HG03342 (cell line): ENCODE results near the gene ITGAD.

Experiments
- ATAC-seq: cut with Tn5 transposase; IDR thresholded peaks from one replicate; pipeline ENCODE4 v1.9.1; 2021; ENCODE audit warnings: mild to moderate bottlenecking, moderate library complexity; ENCODE audit not compliant: unreplicated experiment

ITGAD gene

DNA sequence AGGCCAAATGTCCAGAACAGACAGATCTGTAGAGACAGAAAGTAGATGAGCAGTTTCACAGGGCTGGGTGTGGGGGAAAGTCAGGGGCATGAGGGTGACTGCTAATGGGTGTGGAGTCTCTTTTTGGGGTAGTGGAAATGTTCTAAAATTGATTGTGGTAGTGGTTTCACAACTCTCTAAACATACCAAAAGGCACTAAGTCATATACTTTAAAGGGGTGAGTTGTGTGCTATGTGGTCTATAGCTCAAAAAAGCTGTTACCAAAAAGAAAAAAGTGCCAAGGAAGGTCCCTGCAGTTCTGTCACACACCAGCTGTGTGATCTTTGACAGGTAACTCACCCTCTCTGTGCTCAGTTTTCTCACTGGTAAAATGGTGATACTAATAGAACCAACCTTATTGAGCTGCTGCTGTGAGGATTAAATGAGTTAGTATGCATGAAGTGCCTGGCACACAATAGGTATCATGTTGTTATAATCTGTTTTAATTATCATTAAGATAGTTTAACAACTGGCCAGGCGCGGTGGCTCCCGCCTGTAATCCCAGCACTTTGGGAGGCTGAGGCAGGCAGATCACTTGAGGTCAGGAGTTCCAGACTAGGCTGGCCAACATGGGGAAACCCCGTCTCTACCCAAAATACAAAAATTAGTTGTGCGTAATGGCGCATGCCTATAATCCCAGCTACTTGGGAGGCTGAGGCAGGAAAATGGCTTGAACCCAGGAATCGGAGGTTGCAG lies 27.8 kb upstream of the ITGAD start:
- peak; percentile 42 for ATAC-seq

GRCh38 chr16:31367853-31368252 lies 25.3 kb upstream of the ITGAD start:
- ATAC-seq, result no peak

GRCh38 chr16:31371008-31371407 lies 22.1 kb upstream of the ITGAD start:
- ATAC-seq, result no peak

GRCh38 chr16:31371619-31372484 lies 21.3 kb upstream of the ITGAD start:
- no peak for ATAC-seq

DNA sequence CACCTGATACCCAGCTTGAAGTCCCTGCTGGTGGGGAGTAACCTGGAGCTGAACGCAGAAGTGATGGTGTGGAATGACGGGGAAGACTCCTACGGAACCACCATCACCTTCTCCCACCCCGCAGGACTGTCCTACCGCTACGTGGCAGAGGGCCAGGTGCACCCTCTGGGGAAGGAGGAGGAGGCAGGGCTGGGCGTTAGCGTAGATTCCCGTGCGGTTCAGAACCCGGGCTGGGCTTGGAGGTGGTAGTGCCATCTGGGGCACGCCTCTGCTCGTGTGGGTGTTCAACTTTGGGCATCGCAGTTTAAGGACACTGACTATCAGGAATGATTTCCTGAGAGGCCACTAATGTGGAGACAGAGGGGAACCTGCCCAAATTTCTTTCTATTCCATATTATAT lies 19.9 kb upstream of the ITGAD start:
- no peak for ATAC-seq

- ATAC-seq, result no peak
Observed at GRCh38 chr16:31375231-31375630, 17.9 kb upstream of the ITGAD start.

- no peak for ATAC-seq
Observed at GRCh38 chr16:31376705-31377104, 16.4 kb upstream of the ITGAD start.

DNA sequence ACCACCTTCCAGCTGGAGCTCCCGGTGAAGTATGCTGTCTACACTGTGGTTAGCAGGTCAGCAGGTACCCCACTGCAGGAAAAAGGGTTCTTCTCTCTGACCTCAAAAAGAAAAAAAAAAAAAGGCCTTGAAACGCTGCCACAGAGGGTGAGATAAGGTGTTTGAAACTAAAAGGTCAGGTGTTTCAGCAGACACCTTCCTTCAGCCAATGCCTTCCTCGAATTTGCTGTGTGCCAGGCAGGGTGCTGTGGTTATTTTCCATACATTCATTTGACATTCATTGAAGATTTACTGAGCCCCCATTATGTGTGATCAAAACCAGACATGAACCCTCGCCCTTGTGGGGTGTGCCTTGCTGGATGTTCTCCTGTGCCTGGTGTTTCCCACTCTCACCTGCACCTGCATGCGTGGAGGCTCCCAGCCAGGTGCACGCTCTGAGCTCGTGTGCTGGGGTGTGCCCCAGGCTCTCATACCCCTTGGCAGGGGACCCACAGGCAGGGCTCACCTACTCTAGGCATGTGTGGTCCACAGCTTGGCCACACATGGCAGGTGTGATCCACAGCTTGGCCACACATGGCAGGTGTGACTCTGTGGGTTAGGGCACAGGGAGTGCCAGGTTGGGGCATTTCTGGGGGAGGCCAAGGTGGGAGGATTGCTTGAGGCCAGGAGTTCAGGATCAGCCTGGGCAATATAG lies 15.8 kb upstream of the ITGAD start:
- no peak for ATAC-seq

DNA sequence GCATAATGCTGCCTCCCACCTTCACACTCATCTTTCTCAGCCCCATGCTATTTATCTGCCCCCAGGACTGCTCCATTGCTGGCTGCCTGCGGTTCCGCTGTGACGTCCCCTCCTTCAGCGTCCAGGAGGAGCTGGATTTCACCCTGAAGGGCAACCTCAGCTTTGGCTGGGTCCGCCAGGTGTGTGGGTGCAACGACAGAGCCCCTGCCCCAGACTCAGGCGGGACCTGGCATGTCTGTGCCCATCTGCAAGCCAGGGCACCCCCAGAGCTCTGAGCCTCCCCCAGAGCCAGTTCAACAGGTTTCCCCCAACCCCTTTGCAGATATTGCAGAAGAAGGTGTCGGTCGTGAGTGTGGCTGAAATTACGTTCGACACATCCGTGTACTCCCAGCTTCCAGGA lies 12.9 kb upstream of the ITGAD start:
- ATAC-seq, result no peak

- peak; percentile 44 for ATAC-seq
Observed at GRCh38 chr16:31382485-31383161, 10.5 kb upstream of the ITGAD start.

- ATAC-seq, result no peak
Observed at GRCh38 chr16:31385680-31386079, 7.5 kb upstream of the ITGAD start.

DNA sequence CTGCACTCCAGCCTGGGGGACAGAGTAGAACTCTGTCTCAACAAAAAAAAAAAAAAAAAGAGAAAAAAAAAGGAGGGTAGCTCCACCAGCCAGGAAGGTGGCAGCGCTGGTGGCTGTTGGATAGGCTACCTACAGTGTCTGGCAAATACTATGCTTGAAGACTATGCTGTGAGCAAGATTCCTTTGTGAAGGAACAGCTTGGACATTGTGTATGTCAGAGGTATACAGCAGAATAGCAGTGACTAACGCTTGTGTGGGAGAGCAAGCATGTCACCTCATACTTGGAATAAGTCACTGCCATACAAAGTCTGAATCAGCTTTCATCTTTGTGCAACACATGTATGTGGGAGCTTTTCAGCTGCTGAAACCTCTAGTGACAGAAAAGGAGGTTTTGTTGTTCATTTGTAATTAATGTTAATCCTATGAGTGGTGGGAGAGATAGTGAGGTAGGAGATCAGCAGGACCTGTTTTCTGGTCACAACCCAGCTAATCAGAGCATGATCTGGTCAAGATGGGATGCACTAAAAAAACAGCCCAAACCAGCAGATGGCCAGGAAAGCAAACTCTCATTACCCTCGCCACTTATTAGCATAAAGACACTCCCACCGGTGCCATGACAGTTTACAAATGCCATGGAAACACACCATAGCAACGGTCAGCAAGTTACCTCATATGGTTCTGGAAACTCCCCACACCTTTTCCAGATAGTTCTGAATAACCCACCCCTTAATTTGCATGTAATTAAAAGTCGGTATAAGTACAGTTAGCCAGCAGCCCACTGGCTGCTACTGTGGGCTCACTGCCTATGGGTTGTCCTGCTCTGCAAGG lies 6.8 kb upstream of the ITGAD start:
- peak; percentile 61 for ATAC-seq

DNA sequence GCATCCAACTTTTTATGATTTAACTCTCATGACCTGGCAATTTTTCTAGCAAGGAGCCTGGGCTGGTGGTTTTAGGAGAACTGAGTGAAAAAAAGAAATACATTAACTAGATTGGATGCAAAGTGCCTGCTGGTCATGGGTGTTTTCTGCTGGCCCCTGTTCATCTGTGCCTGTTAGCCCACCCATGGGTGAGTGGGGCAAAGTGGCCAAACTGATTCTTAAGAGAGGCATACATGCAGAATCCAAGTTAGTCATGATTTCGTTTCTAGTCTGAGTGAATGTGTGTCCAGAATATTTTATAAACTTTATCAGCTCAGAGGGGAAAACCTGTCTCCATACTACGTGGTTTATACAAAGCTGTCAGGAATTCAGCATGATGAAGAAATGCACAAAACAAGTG lies 4.6 kb upstream of the ITGAD start:
- ATAC-seq, result no peak

DNA sequence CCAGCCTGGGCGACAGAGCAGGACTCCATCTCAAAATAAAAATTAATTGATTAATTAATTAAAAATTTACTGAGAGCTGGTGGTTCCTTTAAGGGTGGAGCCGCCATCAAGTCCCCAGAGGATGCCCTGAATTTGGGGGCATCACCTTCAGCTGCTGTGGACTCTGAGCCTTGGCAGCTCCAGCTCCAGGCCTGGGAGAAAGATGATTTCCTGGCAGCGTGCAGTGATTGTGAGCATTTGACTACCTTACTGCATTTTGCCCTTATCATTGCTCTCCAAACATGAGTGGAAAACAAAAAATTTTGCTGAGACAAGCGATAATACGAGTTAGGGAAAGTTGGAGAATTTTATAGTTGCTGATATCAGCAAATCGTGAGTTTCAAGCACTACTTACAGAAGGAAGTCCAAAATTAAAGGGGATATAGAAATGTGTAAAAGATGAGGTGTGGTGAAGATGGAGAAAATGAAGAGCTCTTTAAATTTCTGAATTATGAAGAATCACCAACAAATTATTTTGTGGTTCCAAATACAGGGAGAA lies 2.6 kb upstream of the ITGAD start:
- ATAC-seq, result no peak

DNA sequence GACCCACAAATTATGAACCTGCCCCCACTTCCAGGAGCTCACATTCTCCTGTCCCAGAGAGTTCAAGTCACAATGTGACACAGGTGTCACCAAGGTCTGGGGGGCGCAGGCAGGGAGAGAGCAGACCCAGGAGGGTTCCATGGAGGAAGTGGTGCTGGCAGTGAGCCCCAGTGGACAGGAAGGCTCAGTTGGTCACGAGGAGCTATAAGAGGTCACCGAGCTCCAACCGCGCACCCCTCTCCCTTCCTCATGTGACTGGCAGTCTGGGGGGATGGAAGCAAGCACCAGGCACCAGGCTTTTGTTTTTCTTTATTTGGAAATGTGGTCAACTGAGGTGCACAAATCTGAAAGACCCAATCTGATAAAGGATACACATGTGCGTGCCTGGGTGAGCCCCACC lies 2.5 kb downstream of the ITGAD start:
- no peak for ATAC-seq

DNA sequence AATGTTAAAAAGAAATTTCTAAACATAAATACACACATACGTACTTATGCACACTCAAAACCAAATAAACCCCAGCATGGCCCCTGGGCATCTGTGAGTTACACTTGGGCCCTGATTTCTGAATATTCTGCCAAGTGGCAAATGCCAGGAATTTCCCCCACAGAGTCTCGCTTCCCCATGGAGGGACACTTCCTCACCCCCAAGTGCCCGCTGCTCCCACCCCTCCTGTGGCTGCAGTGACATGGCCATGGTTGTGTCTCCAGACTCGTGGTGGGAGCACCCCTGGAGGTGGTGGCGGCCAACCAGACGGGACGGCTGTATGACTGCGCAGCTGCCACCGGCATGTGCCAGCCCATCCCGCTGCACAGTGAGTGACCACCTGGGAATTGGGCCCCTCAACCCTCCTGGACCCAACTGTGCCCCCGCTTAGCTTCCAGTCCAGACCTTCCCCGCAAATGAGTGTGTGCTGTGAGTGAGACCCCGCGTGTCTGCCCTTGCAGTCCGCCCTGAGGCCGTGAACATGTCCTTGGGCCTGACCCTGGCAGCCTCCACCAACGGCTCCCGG lies 4.0 kb downstream of the ITGAD start:
- ATAC-seq, result no peak

GRCh38 chr16:31397701-31398100 lies 4.6 kb downstream of the ITGAD start:
- ATAC-seq, result no peak

DNA sequence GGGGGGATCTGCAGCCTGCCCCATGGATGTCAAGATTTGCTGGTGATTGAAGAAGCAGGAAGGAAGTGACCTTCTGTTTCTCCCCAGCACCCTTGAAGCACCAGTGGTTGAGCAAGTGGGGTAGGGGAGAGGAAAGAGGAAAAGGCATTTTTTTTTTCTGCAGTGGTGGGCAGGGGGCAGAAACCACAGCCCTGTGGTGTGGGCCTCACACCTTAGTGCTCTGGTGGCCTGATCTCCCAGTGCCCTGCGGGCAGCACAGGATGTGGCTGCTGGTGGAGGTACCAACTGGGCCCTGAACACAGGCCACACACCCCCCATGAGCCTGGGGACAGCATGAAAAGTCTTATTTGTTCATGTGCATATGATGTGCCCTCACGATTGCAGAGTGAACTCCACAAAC lies 7.1 kb downstream of the ITGAD start:
- no peak for ATAC-seq

- no peak for ATAC-seq
Observed at GRCh38 chr16:31401436-31401835, 8.3 kb downstream of the ITGAD start.

DNA sequence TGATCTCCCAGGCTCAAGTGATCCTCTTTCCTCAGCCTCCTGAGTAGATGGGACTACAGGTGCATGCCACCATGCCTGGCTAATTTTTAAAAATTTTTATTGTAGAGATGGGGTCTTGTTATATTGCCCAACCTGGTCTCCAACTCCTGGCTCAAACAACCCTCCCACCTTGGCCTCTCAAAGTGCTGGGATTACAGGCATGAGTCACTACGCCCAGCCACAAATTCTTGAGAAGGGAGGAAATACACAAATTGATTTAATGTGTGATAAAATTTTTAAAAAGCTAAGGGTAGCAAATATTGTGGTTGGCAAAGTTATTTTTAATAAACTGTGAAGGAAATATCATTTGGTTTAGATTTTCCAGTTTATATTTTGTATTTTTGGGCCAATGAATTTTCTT lies 9.6 kb downstream of the ITGAD start:
- no peak for ATAC-seq
